K562 (cell line): ENCODE data around the gene LRRC27. TPM values are rescaled to one million over a fixed set of nuclear protein-coding genes. Genes with fewer than 3 reads are reported as not detected.

Experiments
- ATAC-seq: fragments of 200-7000 bp; cut with Tn5 transposase; 3 replicates; pipeline ENCODE4 v1.9.1; 2020; ENCODE audit warnings: moderate library complexity
- BruUV-seq: library from RNA; stranded (reverse); fragments of 400-500 nt; replicated peaks from 2 replicates; lab custom pipeline; 2021; lab: Mats Ljungman, UMichigan
- CTCF ChIA-PET: fragments of 300-600 bp; formaldehyde crosslinking; extraction: SDS; loops from one replicate; lab custom pipeline; 2021; ENCODE audit warnings: low intra/inter-chr PET ratio; lab: Yijun Ruan, JAX
- POLR2A ChIA-PET: fragments of 300-600, 350-650 bp; sonication (Branson Sonifier 250); formaldehyde crosslinking; extraction: SDS; loops from one replicate; lab custom pipeline; 2021; ENCODE audit warnings: antibody characterized with exemption, inconsistent platforms; lab: Yijun Ruan, JAX
- DNase-seq, 4 experiments: peaks; one replicate each; pipeline versions ENCODE4 v3.0.0 to v3.0.0-alpha.2; 2011 to 2018; ENCODE audit warnings: low spot score in 3 of 4, mixed read lengths in 3 of 4; ENCODE audit errors: extremely low read depth in 1 of 4
- FAIRE-seq: peaks from 2 replicates; lab custom pipeline; 2011; peaks lifted over from hg19 to GRCh38; lab: Jason Lieb, UNC
- H2AFZ ChIP-seq: 2 replicates; pipeline ENCODE4 v1.6.0; 2011; ENCODE audit warnings: low read depth, low read length, control low read depth, inconsistent platforms
- H3K27ac ChIP-seq: fragments of 200-600 bp; 3 replicates; pipeline ENCODE4 v1.8.0; 2011; ENCODE audit warnings: low read depth, mild to moderate bottlenecking, control low read depth, inconsistent platforms, low read length, moderate library complexity, mixed read lengths; ENCODE audit errors: extremely low read depth
- H3K27me3 ChIP-seq, 2 experiments: fragments of 300-600 bp in 1 of 2; 2 replicates in 1 of 2; 3 replicates in 1 of 2; pipeline versions ENCODE4 v1.6.0 to v1.8.0; 2011; ENCODE audit warnings: inconsistent platforms in 2 of 2, low read length in 2 of 2, mild to moderate bottlenecking in 1 of 2, mixed read lengths in 1 of 2, moderate library complexity in 1 of 2; ENCODE audit not compliant: control insufficient read depth in 2 of 2, insufficient read depth in 2 of 2
- H3K36me3 ChIP-seq: fragments of 300-600 bp; 3 replicates; pipeline ENCODE4 v1.8.0; 2011; ENCODE audit warnings: mild to moderate bottlenecking, low read length, inconsistent platforms; ENCODE audit not compliant: control insufficient read depth, insufficient read depth
- H3K4me1 ChIP-seq, 2 experiments: fragments of 200-600 bp in 1 of 2; replicated peaks in 1 of 2; 2 replicates in 1 of 2; 3 replicates in 1 of 2; pipeline versions ENCODE4 v1.5.1 to v1.8.0; 2011; ENCODE audit warnings: inconsistent platforms in 2 of 2, low read length in 2 of 2, mild to moderate bottlenecking in 1 of 2, mixed read lengths in 1 of 2, moderate library complexity in 1 of 2; ENCODE audit not compliant: control insufficient read depth in 2 of 2, insufficient read depth in 2 of 2
- H3K4me2 ChIP-seq: 2 replicates; pipeline ENCODE4 v1.6.1; 2011; ENCODE audit warnings: low read length, control low read depth, inconsistent platforms, mixed read lengths; ENCODE audit not compliant: insufficient read depth
- H3K4me3 ChIP-seq: fragments of 200-600 bp; sonication (generic), shearing (Covaris generic); 2 replicates; pipeline ENCODE4 v1.5.1; 2016; ENCODE audit warnings: control low read depth, inconsistent platforms
- H3K79me2 ChIP-seq: fragments of 200-600 bp; 3 replicates; pipeline ENCODE4 v1.8.0; 2011; ENCODE audit warnings: low read length, inconsistent platforms; ENCODE audit not compliant: control insufficient read depth, insufficient read depth
- H3K9ac ChIP-seq, 2 experiments: 2 replicates each; pipeline versions ENCODE4 v1.6.0 to v1.6.1; 2011; ENCODE audit warnings: low read depth in 2 of 2, low read length in 2 of 2, control low read depth in 1 of 2, inconsistent platforms in 1 of 2, mild to moderate bottlenecking in 1 of 2, mixed read lengths in 1 of 2; ENCODE audit not compliant: insufficient read depth in 1 of 2
- H3K9me1 ChIP-seq: one replicate; pipeline ENCODE4 v1.6.0; 2011; ENCODE audit warnings: inconsistent platforms, mild to moderate bottlenecking, low read length, moderate library complexity; ENCODE audit not compliant: control insufficient read depth, insufficient read depth
- H3K9me3 ChIP-seq: replicated peaks from 2 replicates; pipeline ENCODE4 v1.5.1; 2011; ENCODE audit warnings: low read depth, low read length, inconsistent platforms; ENCODE audit not compliant: control insufficient read depth, insufficient read depth
- H4K20me1 ChIP-seq: replicated peaks from 2 replicates; pipeline ENCODE4 v1.6.1; 2011; ENCODE audit warnings: low read length, inconsistent platforms, mixed read lengths; ENCODE audit not compliant: control insufficient read depth, insufficient read depth
- EHMT2 ChIP-seq: fragments of 450-650 bp; IDR thresholded peaks from 2 replicates; pipeline ENCODE4 v1.6.1; 2018; ENCODE audit warnings: antibody characterized with exemption
- GABPA ChIP-seq: fragments of 200-800 bp; sonication (Bioruptor generic); conservative IDR thresholded peaks from 2 replicates; pipeline ENCODE4 v1.6.1; 2016; ENCODE audit warnings: low read depth, missing genetic modification characterization, missing compliant biosample characterization
- HES1 ChIP-seq: fragments of 450-650 bp; IDR thresholded peaks from 2 replicates; pipeline ENCODE4 v1.6.1; 2016; ENCODE audit warnings: low read depth, mild to moderate bottlenecking, moderate library complexity
- NCOA1 ChIP-seq: fragments of 450-650 bp; IDR thresholded peaks from 2 replicates; pipeline ENCODE4 v1.6.1; 2016; ENCODE audit warnings: low read depth
- REST ChIP-seq, 2 experiments: fragments of 450-650 bp; formaldehyde crosslinking in 1 of 2; IDR thresholded peaks; 2 replicates each; pipeline versions ENCODE4 v1.4.0 to v1.6.1; 2014 to 2020; ENCODE audit warnings: mild to moderate bottlenecking in 2 of 2, borderline replicate concordance in 1 of 2, low read depth in 1 of 2
- ZBTB9 ChIP-seq: fragments of 450-650 bp; formaldehyde crosslinking; IDR thresholded peaks from 2 replicates; pipeline ENCODE4 v1.4.0; 2020; ENCODE audit warnings: mild to moderate bottlenecking, moderate library complexity
- ZNF639 ChIP-seq, 2 experiments: fragments of 200-800 bp in 1 of 2; sonication (Bioruptor generic) in 1 of 2; sonication (generic) in 1 of 2; formaldehyde crosslinking in 1 of 2; IDR thresholded peaks in 1 of 2; conservative IDR thresholded peaks in 1 of 2; 2 replicates each; pipeline versions ENCODE4 v1.5.0 to v1.6.1; 2016 to 2020; ENCODE audit warnings: missing compliant biosample characterization in 1 of 2, missing genetic modification characterization in 1 of 2, missing genetic modification reagents in 1 of 2
- ZNF695 ChIP-seq: fragments of 450-650 bp; formaldehyde crosslinking; IDR thresholded peaks from 2 replicates; pipeline ENCODE4 v1.4.0; 2020; ENCODE audit warnings: mild to moderate bottlenecking, moderate library complexity
- WGBS: fragments of 100-300 bp; shearing (Covaris generic); methylation state at CpG from one replicate; pipeline ENCODE4 v1.1.6; 2016; ENCODE audit warnings: low coverage, mixed read lengths; ENCODE audit not compliant: insufficient coverage; ENCODE audit errors: missing lambda C conversion rate; 5-methylcytosine and 5-hydroxymethylcytosine counted together
- in situ Hi-C: fragments of 300-500 bp; cut with MboI; formaldehyde crosslinking; loops from 4 replicates; pipeline ENCODE4 v1.15.0; 2018; ENCODE audit warnings: inconsistent platforms, mixed read lengths
- intact Hi-C: fragments of 100-400 bp; cut with micrococcal nuclease; formaldehyde crosslinking; loops from 2 replicates; pipeline ENCODE4 v1.14.2; 2022
- polyA plus RNA-seq, 8 experiments: library from polyadenylated mRNA; depleted of rRNA in 4 of 8; stranded (reverse) in 5 of 8; unstranded in 3 of 8; fragments of >200 nt; fragmentation: Nextera tagmentation in 2 of 8; fragmentation: Illumina TruSeq in 1 of 8; extraction: Ambion mirVana in 2 of 8; extraction: Trizol in 1 of 8; gene quantifications; 2 replicates each; pipeline versions ENCODE4 v1.2.1 to v1.2.3, GENCODE V29; 2011 to 2014; ENCODE audit warnings: inconsistent platforms in 1 of 8, missing spikeins in 1 of 8
- total RNA-seq, 7 experiments: library from RNA; depleted of rRNA in 6 of 7; stranded (reverse); fragments of >200 nt in 6 of 7; fragmentation: Illumina TruSeq in 2 of 7; extraction: Trizol in 2 of 7; gene quantifications; 2 replicates each; pipeline versions ENCODE4 v1.2.1 to v1.2.3, GENCODE V29; 2011 to 2021; ENCODE audit warnings: low replicate concordance in 1 of 7

The LRRC27 gene
- total and polyA plus RNA-seq, 9 of the 15 experiments (the other 6 are each of a cell fraction or from before 2014, with no cell fraction given) = 0.10 to 2.7 (median 1.4) TPM

- intact Hi-C loops = no loop called here
- Histone ChIP-seq H4K20me1 (peaks cover 8% of the 10 kb centered on the region), H3K9ac (no peak overlapping the region), H3K79me2 (no peaks in the 10 kb centered on the region), H3K9me3 (no peaks in the 10 kb centered on the region), H2AFZ (no peak overlapping the region), H3K36me3 (no peaks in the 10 kb centered on the region), H3K4me3 (no peak overlapping the region), H3K4me1 (peaks cover 0 to 10% of the 10 kb centered on the region in 2 experiments; a peak in 2 of 5 replicates), H3K27ac (no peak overlapping the region), H3K4me2 (no peak overlapping the region), H3K9me1 (peaks cover 2% of the 10 kb centered on the region), H3K27me3 (peaks cover 8 to 67% of the 10 kb centered on the region in 2 experiments; a peak in 4 of 5 replicates)
- DNase-seq = peak; percentile 34 to 67 (median 62)
- in situ Hi-C loops = no loop called here
- ATAC-seq = peak; percentile 80; the same call in 2 of the 3 replicates
- ChIA-PET CTCF (no interaction called here), POLR2A (interaction anchor here (0.6 kb wide), 1 partner anchor 796 kb away, joined by 3 read pairs; no protein-coding TSS in a partner anchor)
- WGBS = 6% methylated on average over 20 of the region's 23 CpGs
- no TSS peak for BruUV-seq
- no peak for FAIRE-seq
- 0 out of 2 replicates have a peak, but pooled peaks have one; percentile 20 for TF ChIP-seq NCOA1
- no peak for TF ChIP-seq ZNF695
- peak; percentile 94 for TF ChIP-seq EHMT2
- TF ChIP-seq ZBTB9 = peak; percentile 92
- no peak for TF ChIP-seq HES1
- TF ChIP-seq REST (IDR thresholded peaks at IDR 0.05; ENCODE audit: borderline replicate concordance) = peak; percentile 98
- TF ChIP-seq REST (CRISPR knock-in tag; IDR thresholded peaks at IDR 0.05; ENCODE audit: low read depth) = peak; percentile 94
- no peak for TF ChIP-seq ZNF639 (CRISPR knock-in tag; conservative IDR thresholded peaks at IDR 0.05 in 1 of 2, IDR thresholded peaks at IDR 0.05 in 1 of 2)
- peak; percentile 37 for TF ChIP-seq GABPA (tag)
These were observed 37.3 kb upstream of the LRRC27 start for GRCh38 chr10:132294561-132295318.
